GM21825 (cell line): ENCODE results near the gene RHOG.

ENCODE experiments used
- ATAC-seq: cut with Tn5 transposase; IDR thresholded peaks from one replicate; pipeline ENCODE4 v1.9.1; 2021; ENCODE audit warnings: mild to moderate bottlenecking, moderate library complexity; ENCODE audit not compliant: unreplicated experiment

RHOG gene

DNA sequence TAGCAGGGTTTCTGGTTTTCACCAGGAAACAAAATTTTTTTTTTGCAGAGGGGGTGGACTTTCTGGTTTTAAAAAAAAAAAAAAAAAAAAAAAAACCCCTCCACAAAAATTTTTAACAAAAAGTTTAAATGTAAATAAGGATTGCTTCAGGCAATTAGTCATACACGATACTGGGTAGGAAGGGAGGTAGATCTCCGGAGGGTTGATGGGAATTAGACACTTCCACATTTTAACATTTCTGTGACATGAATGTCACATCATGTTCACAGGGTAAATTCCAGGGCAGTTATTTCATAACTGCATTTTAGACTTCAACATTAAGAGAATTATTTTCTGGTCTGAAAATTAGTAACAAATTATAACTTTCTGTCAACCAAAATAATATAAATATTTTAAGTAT lies 59.3 kb downstream of the RHOG start:
- no peak for ATAC-seq
